NCI-H1105 (cell line): Measurements from ENCODE around the gene SRRD.
"Not testable (repeated sequence)": the region's sequence is repeated elsewhere in the genome, so short reads cannot be mapped to it uniquely, and the experiment has no call there.

ENCODE experiments used
- DNase-seq: peaks from one replicate; lab custom pipeline; 2025; lab: John Stamatoyannopoulos, UW

SRRD gene

DNA sequence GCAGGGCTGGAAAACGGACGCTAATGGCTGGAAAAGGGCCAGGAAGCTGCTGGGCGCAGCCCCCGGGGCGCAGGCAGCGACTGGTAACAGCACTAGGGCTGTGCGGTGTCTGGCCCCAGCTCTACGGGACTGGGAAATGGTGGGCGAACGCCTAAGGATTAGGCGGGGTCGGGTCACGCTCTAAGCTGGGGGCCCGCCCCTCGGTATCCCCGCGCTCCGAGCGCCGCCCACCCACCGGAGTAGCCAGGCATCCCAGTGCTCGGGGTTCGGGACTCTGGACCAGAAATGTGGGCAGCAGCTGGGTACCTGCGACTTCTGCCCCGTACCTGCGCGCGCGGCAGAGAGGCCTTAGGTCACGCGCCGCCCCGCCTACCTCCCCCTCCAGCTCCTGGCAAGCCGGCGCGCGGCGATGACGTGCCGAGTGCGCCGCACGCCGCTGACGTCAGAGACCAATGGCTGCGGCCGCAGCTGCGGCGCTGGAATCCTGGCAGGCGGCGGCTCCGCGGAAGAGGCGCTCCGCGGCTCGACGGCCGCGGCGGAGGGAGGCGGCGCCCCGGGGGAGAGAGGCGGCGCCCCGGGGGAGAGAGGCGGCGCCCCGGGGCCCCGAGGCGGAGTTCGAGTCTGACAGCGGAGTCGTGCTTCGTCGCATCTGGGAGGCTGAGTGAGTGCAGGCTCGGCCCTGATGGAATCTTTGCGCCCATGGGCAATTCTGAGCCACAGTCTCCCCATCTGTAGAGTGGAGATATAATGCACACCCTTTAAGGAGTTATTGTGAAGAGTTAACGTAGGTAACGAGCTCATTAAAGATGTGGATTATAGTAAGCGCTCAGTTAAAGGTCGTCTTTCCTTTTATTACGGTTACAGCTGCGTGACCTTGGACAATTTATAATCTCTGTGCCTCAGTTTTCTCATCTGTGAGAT lies at the start of gene SRRD, which contains the start of gene HPS4:
SRRD (plus strand) TSS at position 439 of the 921 bp plus-strand sequence; CDS start at position 453, 14 bp downstream.
HPS4 (minus strand) TSS at position 345 of the 921 bp plus-strand sequence. CDS start 2,021 bp downstream, outside the sequence.
- peak; percentile 88 for DNase-seq

DNA sequence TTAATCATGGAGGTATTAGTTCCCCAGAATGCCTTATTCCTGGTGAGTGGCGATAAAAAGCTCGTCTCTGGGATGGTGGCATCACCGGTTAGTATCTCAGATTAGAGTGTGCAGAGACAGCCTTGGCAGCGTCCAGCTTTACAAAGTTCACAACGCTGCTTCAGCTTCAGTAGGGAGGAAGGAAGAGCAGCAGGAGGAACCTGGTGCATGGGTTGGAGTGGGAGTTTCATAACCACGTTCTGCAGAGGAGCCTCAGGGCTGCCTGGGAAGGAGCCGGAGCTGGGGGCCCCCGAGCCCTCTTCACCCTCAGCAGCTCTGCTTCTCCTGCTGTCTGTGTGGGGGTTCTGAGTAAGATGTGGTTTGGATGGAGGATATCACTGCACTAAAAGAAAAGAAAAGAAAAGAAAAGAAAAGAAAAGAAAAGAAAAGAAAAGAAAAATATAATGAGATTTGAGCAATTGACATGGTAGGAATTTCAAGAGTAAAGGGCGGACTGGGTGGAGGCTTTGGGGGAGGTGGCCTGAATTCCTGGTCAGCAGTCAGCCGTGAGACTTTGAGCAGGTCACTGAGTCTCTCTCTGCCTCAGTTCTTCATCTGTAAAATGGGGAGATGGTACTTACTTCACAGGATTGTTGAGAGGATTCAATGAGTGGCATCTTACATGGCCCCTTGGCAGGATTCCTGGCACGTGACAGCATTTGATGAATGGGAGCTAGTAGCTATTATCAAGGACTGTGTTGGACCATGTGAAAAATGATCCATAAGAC lies 48.2 kb upstream of the SRRD start:
- DNase-seq = no peak

- no peak for DNase-seq
Measured at GRCh38 chr22:26436903-26437515, 46.7 kb upstream of the SRRD start.

- no peak for DNase-seq
Measured at GRCh38 chr22:26437694-26438392, 45.8 kb upstream of the SRRD start.

DNA sequence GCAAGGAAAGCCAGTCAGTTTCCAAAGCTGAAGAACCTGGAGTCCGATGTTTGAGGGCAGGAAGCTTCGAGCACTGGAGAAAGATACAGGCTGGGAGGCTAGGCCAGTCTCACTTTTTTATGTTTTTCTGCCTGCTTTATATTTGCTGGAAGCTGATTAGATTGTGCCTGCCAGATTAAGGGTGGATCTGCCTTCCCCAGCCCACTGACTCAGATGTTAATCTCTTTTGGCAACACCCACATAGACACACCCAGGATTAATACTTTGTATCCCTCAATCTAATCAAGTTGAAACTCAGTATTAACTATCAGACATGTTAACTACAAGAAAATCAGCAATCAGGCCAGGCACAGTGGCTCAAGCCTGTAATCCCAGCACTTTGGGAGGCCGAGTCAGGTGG lies 44.9 kb upstream of the SRRD start:
- not testable (repeated sequence) for DNase-seq

- no peak for DNase-seq
Measured at GRCh38 chr22:26439559-26439958, 44.1 kb upstream of the SRRD start.

GRCh38 chr22:26442086-26442756 lies 41.5 kb upstream of the SRRD start:
- DNase-seq = no peak

- no peak for DNase-seq
Measured at GRCh38 chr22:26443901-26444690, 39.6 kb upstream of the SRRD start.

- no peak for DNase-seq
Measured at GRCh38 chr22:26444777-26445176, 38.9 kb upstream of the SRRD start.

DNA sequence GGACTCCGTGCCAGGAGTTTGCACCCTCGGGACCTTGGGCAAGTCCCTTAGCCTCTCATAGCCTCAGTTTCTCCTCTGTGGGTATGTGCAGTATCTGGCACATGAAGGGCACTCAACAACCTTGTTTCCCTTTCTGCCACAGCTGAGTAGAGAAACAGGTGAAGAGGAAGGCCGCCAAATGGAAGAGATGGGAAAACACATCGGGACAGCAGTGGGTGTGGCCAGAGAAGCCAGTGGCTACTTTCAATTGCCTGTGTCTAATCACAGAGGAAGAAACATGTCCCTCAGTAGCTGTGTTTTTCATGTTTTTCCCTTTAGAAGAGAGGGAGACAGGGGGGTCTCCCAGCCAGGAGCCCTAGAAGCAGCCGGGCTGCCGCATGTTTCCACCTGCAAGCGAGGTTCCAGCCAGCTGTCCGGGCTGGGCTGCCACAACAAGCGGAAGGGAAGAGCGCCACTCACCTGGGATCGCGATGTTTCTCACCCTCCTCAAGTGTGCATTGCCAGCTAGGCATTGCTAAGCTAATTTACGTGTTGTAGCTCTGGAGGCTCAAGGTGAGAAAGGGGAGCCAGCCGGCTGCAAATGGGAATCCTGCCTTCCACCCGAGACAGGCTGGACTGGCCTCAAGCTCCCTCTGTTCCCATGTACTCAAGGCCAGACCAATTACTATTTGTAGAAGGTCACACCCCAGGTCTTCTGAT lies 38.0 kb upstream of the SRRD start:
- DNase-seq = peak; percentile 0

- DNase-seq = no peak
Measured at GRCh38 chr22:26446808-26447515, 36.7 kb upstream of the SRRD start.

- no peak for DNase-seq
Measured at GRCh38 chr22:26447584-26448329, 35.9 kb upstream of the SRRD start.

DNA sequence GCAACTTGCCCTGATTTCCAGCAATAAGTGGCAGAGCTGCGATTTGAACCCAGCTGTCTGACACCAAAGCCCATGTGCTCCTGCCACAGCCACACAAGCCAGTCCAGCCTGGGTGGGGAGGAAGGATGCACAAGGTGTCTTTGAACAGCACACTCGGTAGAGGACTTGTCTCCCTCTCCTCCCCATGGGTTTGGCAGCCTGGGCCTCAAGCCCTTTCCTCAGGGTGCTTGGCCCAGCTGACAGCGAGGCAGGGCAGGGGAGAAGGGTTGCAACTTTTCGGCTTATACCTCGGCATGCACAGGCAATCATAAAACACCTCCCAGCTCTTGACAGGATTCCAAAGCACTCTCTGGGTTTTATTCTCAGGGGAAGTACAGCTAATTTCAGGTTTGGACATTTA lies 35.3 kb upstream of the SRRD start:
- no peak for DNase-seq

DNA sequence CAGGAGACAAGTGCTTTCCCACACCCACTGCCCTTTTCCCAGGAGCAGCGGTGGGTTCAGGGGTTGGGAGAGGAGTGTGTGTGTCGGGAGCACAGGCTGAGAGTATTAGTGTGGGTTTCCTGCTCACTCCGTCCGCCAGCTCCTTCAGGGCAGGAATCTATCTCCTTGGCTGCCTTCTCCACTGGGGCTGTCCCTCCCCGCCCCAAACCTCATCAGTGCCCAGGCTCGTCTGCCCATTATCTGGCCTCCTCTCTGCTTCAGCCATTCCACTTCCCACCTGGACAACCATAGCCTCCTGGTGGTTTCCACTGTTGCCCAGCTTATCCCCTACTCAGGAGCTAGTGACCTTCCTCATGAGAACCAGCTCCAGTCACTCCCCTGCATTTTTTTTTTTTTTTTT lies 34.7 kb upstream of the SRRD start:
- no peak for DNase-seq

- no peak for DNase-seq
Measured at GRCh38 chr22:26450453-26451185, 33.1 kb upstream of the SRRD start.

GRCh38 chr22:26452236-26453016 lies 31.3 kb upstream of the SRRD start:
- DNase-seq = no peak

DNA sequence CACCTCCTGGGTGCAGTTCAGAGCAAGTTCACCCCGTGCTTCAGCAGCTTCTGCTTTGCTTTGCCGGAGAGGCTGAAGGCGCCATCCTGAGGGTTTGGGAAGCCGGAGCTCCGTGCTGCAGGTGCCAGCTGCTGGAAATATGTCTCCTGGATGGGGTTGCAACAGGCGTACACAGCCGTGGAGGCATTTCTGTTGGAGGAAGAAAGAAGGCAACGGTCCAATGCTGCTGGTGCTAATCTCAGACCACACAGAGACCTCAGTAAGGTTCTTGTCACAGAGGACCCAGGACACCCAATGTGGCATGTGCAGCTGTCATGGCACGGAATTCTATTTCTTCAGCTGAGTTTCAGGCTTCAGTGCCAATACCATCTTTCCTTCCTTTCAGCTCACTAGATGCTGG lies 30.5 kb upstream of the SRRD start:
- no peak for DNase-seq
